Breast epithelium (tissue), 3 donors: Measurements from ENCODE around the gene LIMD2.

ENCODE experiments used
- CTCF ChIP-seq, 3 donors: fragments of 450-650 bp; IDR thresholded peaks; one replicate each; pipeline ENCODE4 v1.5.1; 2016 to 2017; ENCODE audit warnings: antibody characterized with exemption in 3 of 3, mild to moderate bottlenecking in 3 of 3, moderate library complexity in 3 of 3
- POLR2A ChIP-seq: fragments of 450-650 bp; IDR thresholded peaks from one replicate; pipeline ENCODE4 v1.6.1; 2016; ENCODE audit warnings: antibody characterized with exemption, mild to moderate bottlenecking, moderate library complexity

- no peak for TF ChIP-seq CTCF (IDR thresholded peaks at IDR 0.05)
- TF ChIP-seq POLR2A: no peak
Observed at GRCh38 chr17:63681530-63681929, 18.4 kb downstream of the LIMD2 start.
